K562 (cell line): ENCODE data around the gene LRFN3. TPM values are rescaled to one million over a fixed set of nuclear protein-coding genes. Genes with fewer than 3 reads are reported as not detected.

Experiments used
- CBX5 ChIP-seq: IDR thresholded peaks from 2 replicates; pipeline ENCODE4 v1.6.1; 2014; ENCODE audit warnings: low read depth, borderline replicate concordance
- DPF2 ChIP-seq: fragments of 450-650 bp; IDR thresholded peaks from 2 replicates; pipeline ENCODE4 v1.6.1; 2016
- JUN ChIP-seq, 2 experiments: sonication (generic) in 1 of 2; formaldehyde crosslinking in 1 of 2; IDR thresholded peaks; 2 replicates each; pipeline versions ENCODE4 v1.6.1 to v1.8.0; 2012 to 2022; ENCODE audit warnings: borderline replicate concordance in 2 of 2, mild to moderate bottlenecking in 2 of 2, improper control_type of control experiment in 1 of 2, low read depth in 1 of 2, low read length in 1 of 2, missing genetic modification reagents in 1 of 2
- LARP7 ChIP-seq: fragments of 450-650 bp; IDR thresholded peaks from 2 replicates; pipeline ENCODE4 v1.6.1; 2016
- MLX ChIP-seq, 2 experiments: fragments of 450-650 bp in 1 of 2; sonication (generic) in 1 of 2; formaldehyde crosslinking; conservative IDR thresholded peaks; 2 replicates each; pipeline versions ENCODE4 v1.4.0 to v1.8.1; 2020 to 2022; ENCODE audit warnings: mild to moderate bottlenecking in 1 of 2, missing genetic modification reagents in 1 of 2
- MYBL2 ChIP-seq, 2 experiments: fragments of 450-650 bp in 1 of 2; sonication (generic) in 1 of 2; formaldehyde crosslinking in 1 of 2; IDR thresholded peaks; 2 replicates each; pipeline versions ENCODE4 v1.6.1 to v1.8.1; 2017 to 2022; ENCODE audit warnings: borderline replicate concordance in 1 of 2, inconsistent platforms in 1 of 2, low read depth in 1 of 2, mild to moderate bottlenecking in 1 of 2, missing genetic modification reagents in 1 of 2, moderate library complexity in 1 of 2
- RERE ChIP-seq: sonication (generic); formaldehyde crosslinking; IDR thresholded peaks from 2 replicates; pipeline ENCODE4 v1.8.0; 2023; ENCODE audit warnings: missing genetic modification reagents, mild to moderate bottlenecking, borderline replicate concordance
- SIX5 ChIP-seq, 2 experiments: IDR thresholded peaks; 2 replicates each; pipeline ENCODE4 v1.6.1; 2011; ENCODE audit warnings: low read length in 2 of 2, borderline replicate concordance in 1 of 2, low read depth in 1 of 2, mild to moderate bottlenecking in 1 of 2, moderate library complexity in 1 of 2; ENCODE audit not compliant: insufficient read depth in 1 of 2
- ZNF592 ChIP-seq: fragments of 450-650 bp; IDR thresholded peaks from 2 replicates; pipeline ENCODE4 v1.6.1; 2017; ENCODE audit warnings: antibody characterized with exemption, mild to moderate bottlenecking
- polyA plus RNA-seq, 8 experiments: library from polyadenylated mRNA; depleted of rRNA in 4 of 8; stranded (reverse) in 5 of 8; unstranded in 3 of 8; fragments of >200 nt; fragmentation: Nextera tagmentation in 2 of 8; fragmentation: Illumina TruSeq in 1 of 8; extraction: Ambion mirVana in 2 of 8; extraction: Trizol in 1 of 8; gene quantifications; 2 replicates each; pipeline versions ENCODE4 v1.2.1 to v1.2.3, GENCODE V29; 2011 to 2014; ENCODE audit warnings: inconsistent platforms in 1 of 8, missing spikeins in 1 of 8
- total RNA-seq, 7 experiments: library from RNA; depleted of rRNA in 6 of 7; stranded (reverse); fragments of >200 nt in 6 of 7; fragmentation: Illumina TruSeq in 2 of 7; extraction: Trizol in 2 of 7; gene quantifications; 2 replicates each; pipeline versions ENCODE4 v1.2.1 to v1.2.3, GENCODE V29; 2011 to 2021; ENCODE audit warnings: low replicate concordance in 1 of 7
- TF ChIP-seq, protein P1 (sequence below): sonication (generic); formaldehyde crosslinking; IDR thresholded peaks from 2 replicates; pipeline ENCODE4 v1.8.0; 2022; ENCODE audit warnings: mild to moderate bottlenecking, low read depth, missing genetic modification reagents
- TF ChIP-seq, protein P2 (sequence below): fragments of 450-650 bp; IDR thresholded peaks from 2 replicates; pipeline ENCODE4 v1.6.1; 2016; ENCODE audit warnings: borderline replicate concordance

Gene LRFN3
- total and polyA plus RNA-seq, 9 of the 15 experiments (the other 6 are each of a cell fraction or from before 2014, with no cell fraction given), result 0.03 to 0.12 (median 0.11) TPM; not detected in 6

DNA sequence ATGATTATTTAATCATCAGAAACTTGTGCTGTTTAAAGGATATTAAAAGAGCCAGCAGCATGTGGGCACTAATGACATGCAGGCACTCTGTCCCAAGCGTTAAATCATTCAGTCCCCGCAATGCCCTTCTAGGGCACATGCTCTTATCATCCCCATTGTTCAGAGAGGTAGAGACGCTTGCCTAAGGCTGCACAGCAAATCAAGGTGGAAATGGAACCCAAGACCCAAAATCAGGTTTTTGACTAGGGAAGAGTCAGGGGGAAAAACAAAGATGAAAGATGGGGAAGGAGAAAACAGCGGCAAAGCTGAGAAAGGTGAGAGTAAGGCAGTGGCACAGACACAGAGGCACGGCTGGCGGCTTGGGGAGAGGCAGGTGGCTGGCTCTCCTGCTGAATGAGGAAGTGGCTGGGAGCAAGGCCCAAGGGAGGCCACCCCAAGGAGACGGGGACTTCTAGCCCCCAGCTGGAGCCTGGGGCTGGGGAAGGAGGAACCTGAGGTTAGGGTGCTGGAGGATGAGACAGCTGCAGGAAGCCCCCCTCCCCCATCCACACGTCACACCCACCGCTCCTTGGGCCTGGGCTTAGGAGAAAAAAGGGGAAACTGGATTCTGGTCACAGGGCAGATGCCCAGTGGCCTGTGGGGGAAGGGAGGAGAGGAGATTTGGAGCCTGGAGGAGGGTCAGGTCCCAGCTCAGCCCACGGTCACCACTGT, 27.0 kb upstream of the LRFN3 start (continued):
- no peak for TF ChIP-seq ZNF592
- TF ChIP-seq JUN (IDR thresholded peaks at IDR 0.05; ENCODE audit: borderline replicate concordance, low read depth, low read length), result 0 out of 2 replicates have a peak, but pooled peaks have one; percentile 29
- TF ChIP-seq JUN (CRISPR knock-in tag; IDR thresholded peaks at IDR 0.05; ENCODE audit: borderline replicate concordance), result no peak
- TF ChIP-seq SIX5 (IDR thresholded peaks at IDR 0.05; ENCODE audit: borderline replicate concordance in 1 of 2, insufficient read depth in 1 of 2, low read depth in 1 of 2, low read length in 2 of 2), result no peak
- no peak for TF ChIP-seq MYBL2 (IDR thresholded peaks at IDR 0.05; ENCODE audit: low read depth)
- no peak for TF ChIP-seq MYBL2 (CRISPR knock-in tag; IDR thresholded peaks at IDR 0.05; ENCODE audit: borderline replicate concordance)
- TF ChIP-seq, protein P1, sequence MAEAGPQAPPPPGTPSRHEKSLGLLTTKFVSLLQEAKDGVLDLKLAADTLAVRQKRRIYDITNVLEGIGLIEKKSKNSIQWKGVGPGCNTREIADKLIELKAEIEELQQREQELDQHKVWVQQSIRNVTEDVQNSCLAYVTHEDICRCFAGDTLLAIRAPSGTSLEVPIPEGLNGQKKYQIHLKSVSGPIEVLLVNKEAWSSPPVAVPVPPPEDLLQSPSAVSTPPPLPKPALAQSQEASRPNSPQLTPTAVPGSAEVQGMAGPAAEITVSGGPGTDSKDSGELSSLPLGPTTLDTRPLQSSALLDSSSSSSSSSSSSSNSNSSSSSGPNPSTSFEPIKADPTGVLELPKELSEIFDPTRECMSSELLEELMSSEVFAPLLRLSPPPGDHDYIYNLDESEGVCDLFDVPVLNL, result no peak
- TF ChIP-seq, protein P2, sequence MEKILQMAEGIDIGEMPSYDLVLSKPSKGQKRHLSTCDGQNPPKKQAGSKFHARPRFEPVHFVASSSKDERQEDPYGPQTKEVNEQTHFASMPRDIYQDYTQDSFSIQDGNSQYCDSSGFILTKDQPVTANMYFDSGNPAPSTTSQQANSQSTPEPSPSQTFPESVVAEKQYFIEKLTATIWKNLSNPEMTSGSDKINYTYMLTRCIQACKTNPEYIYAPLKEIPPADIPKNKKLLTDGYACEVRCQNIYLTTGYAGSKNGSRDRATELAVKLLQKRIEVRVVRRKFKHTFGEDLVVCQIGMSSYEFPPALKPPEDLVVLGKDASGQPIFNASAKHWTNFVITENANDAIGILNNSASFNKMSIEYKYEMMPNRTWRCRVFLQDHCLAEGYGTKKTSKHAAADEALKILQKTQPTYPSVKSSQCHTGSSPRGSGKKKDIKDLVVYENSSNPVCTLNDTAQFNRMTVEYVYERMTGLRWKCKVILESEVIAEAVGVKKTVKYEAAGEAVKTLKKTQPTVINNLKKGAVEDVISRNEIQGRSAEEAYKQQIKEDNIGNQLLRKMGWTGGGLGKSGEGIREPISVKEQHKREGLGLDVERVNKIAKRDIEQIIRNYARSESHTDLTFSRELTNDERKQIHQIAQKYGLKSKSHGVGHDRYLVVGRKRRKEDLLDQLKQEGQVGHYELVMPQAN, result no peak
- TF ChIP-seq DPF2, result peak; percentile 47; the same call in 1 of the 2 replicates
- no peak for TF ChIP-seq LARP7
- TF ChIP-seq RERE (CRISPR knock-in tag), result no peak
- no peak; the same call in 1 of the 2 replicates for TF ChIP-seq CBX5
- no peak for TF ChIP-seq MLX (CRISPR knock-in tag; conservative IDR thresholded peaks at IDR 0.05)
